H1 (cell line): ENCODE measurements around the gene NET1. TPM values are rescaled to one million over a fixed set of nuclear protein-coding genes. Genes with fewer than 3 reads are reported as not detected.

Experiments
- CTCF ChIA-PET: fragments of 300-600 bp; sonication (Branson Sonifier 250); formaldehyde crosslinking; loops from one replicate; lab custom pipeline; 2021; ENCODE audit not compliant: partially characterized antibody; lab: Charles Lee
- POLR2A ChIA-PET: fragments of 300-600 bp; sonication (Branson Sonifier 250); formaldehyde crosslinking; loops from one replicate; lab custom pipeline; 2021; ENCODE audit warnings: inconsistent platforms; ENCODE audit not compliant: partially characterized antibody; lab: Charles Lee
- DNase-seq, 2 experiments: peaks; one replicate each; pipeline versions ENCODE4 v3.0.0 to v3.0.0-alpha.2; 2010 to 2022; ENCODE audit warnings: low spot score in 2 of 2, low read depth in 1 of 2, mixed read lengths in 1 of 2
- FAIRE-seq: peaks from 2 replicates; lab custom pipeline; 2011; peaks lifted over from hg19 to GRCh38; lab: Jason Lieb, UNC
- H2AFZ ChIP-seq: 2 replicates; pipeline ENCODE4 v1.8.1; 2012; ENCODE audit warnings: low read length, inconsistent platforms
- H2AK5ac ChIP-seq: 2 replicates; pipeline ENCODE4 v1.6.1; 2013; ENCODE audit warnings: low read depth, low read length
- H2BK120ac ChIP-seq: replicated peaks from 2 replicates; pipeline ENCODE3; 2013; ENCODE audit warnings: low read depth, low read length, inconsistent platforms
- H2BK12ac ChIP-seq: 2 replicates; pipeline ENCODE4 v1.6.1; 2013; ENCODE audit warnings: low read depth, low read length
- H2BK15ac ChIP-seq: 2 replicates; pipeline ENCODE4 v1.6.1; 2013; ENCODE audit warnings: low read length
- H2BK20ac ChIP-seq: 2 replicates; pipeline ENCODE4 v1.6.1; 2013; ENCODE audit warnings: low read length
- H2BK5ac ChIP-seq: 2 replicates; pipeline ENCODE4 v1.6.1; 2013; ENCODE audit warnings: low read depth, low read length
- H3K14ac ChIP-seq: 2 replicates; pipeline ENCODE4 v1.6.1; 2013; ENCODE audit warnings: inconsistent platforms; ENCODE audit not compliant: insufficient read length
- H3K18ac ChIP-seq: 2 replicates; pipeline ENCODE4 v1.6.1; 2013; ENCODE audit warnings: low read length; ENCODE audit errors: extremely low read depth
- H3K23ac ChIP-seq: 2 replicates; pipeline ENCODE4 v1.6.1; 2013; ENCODE audit warnings: inconsistent platforms; ENCODE audit not compliant: insufficient read length
- H3K23me2 ChIP-seq: 2 replicates; pipeline ENCODE4 v1.6.1; 2013; ENCODE audit warnings: low read depth, low read length
- H3K27ac ChIP-seq: 2 replicates; pipeline ENCODE4 v1.6.1; 2011; ENCODE audit warnings: low read depth, low read length, inconsistent platforms
- H3K27me3 ChIP-seq, 4 experiments: replicated peaks in 1 of 4; 1 replicate in 1 of 4; 2 replicates in 3 of 4; pipeline versions ENCODE4 v1.6.1 to v1.8.1; 2011 to 2013; ENCODE audit warnings: low read length in 3 of 4, mild to moderate bottlenecking in 3 of 4, inconsistent platforms in 2 of 4, mixed read lengths in 2 of 4, moderate library complexity in 1 of 4; ENCODE audit not compliant: control insufficient read depth in 3 of 4, insufficient read depth in 3 of 4; ENCODE audit errors: extremely low read depth in 1 of 4
- H3K36me3 ChIP-seq, 4 experiments: 2 replicates each; pipeline versions ENCODE4 v1.6.1 to v1.8.1; 2011 to 2013; ENCODE audit warnings: mild to moderate bottlenecking in 4 of 4, low read length in 3 of 4, moderate library complexity in 2 of 4, control low read depth in 1 of 4, inconsistent platforms in 1 of 4; ENCODE audit not compliant: insufficient read depth in 4 of 4, control insufficient read depth in 2 of 4
- H3K4ac ChIP-seq: replicated peaks from 2 replicates; pipeline ENCODE3; 2013; ENCODE audit warnings: low read length, low read depth, mixed read lengths, inconsistent platforms; ENCODE audit not compliant: insufficient read length
- H3K4me1 ChIP-seq, 4 experiments: replicated peaks in 1 of 4; 1 replicate in 1 of 4; 2 replicates in 3 of 4; pipeline versions ENCODE4 v1.6.1 to v1.8.1; 2011 to 2013; ENCODE audit warnings: low read length in 3 of 4, inconsistent platforms in 2 of 4, mixed read lengths in 1 of 4; ENCODE audit not compliant: insufficient read depth in 4 of 4, control insufficient read depth in 3 of 4
- H3K4me2 ChIP-seq, 2 experiments: 2 replicates each; pipeline versions ENCODE4 v1.6.1 to v1.8.1; 2011 to 2013; ENCODE audit warnings: low read depth in 2 of 2, low read length in 2 of 2, control low read depth in 1 of 2, inconsistent platforms in 1 of 2, mild to moderate bottlenecking in 1 of 2; ENCODE audit not compliant: insufficient read depth in 1 of 2
- H3K4me3 ChIP-seq, 4 experiments: fragments of 200-600, 300-600 bp in 1 of 4; sonication (generic), shearing (Covaris generic), sonication (Bioruptor Twin) in 1 of 4; 2 replicates each; pipeline versions ENCODE4 v1.5.1 to v1.8.1; 2011 to 2016; ENCODE audit warnings: low read length in 4 of 4, low read depth in 3 of 4, control low read depth in 2 of 4, inconsistent platforms in 2 of 4, mild to moderate bottlenecking in 2 of 4, mixed read lengths in 1 of 4, moderate library complexity in 1 of 4; ENCODE audit not compliant: insufficient read depth in 2 of 4; ENCODE audit errors: extremely low read depth in 1 of 4
- H3K56ac ChIP-seq: replicated peaks from 2 replicates; pipeline ENCODE3; 2013; ENCODE audit warnings: low read depth, mild to moderate bottlenecking, mixed read lengths, low read length, inconsistent platforms; ENCODE audit not compliant: insufficient read length
- H3K79me1 ChIP-seq: 2 replicates; pipeline ENCODE4 v1.6.1; 2013; ENCODE audit warnings: low read depth, low read length, control low read depth
- H3K79me2 ChIP-seq, 2 experiments: 2 replicates each; pipeline versions ENCODE4 v1.6.1 to v1.8.1; 2012 to 2013; ENCODE audit warnings: low read length in 2 of 2, mild to moderate bottlenecking in 2 of 2, inconsistent platforms in 1 of 2; ENCODE audit not compliant: insufficient read depth in 2 of 2, control insufficient read depth in 1 of 2
- H3K9ac ChIP-seq, 4 experiments: replicated peaks in 1 of 4; 1 replicate in 1 of 4; 2 replicates in 3 of 4; pipeline versions ENCODE4 v1.6.1 to v1.8.1; 2011 to 2013; ENCODE audit warnings: low read depth in 3 of 4, low read length in 3 of 4, control low read depth in 2 of 4, mild to moderate bottlenecking in 2 of 4, moderate library complexity in 2 of 4, inconsistent platforms in 1 of 4; ENCODE audit errors: extremely low read depth in 1 of 4
- H3K9me3 ChIP-seq, 2 experiments: 2 replicates each; pipeline versions ENCODE4 v1.6.1 to v1.8.1; 2012 to 2013; ENCODE audit warnings: mild to moderate bottlenecking in 2 of 2, moderate library complexity in 2 of 2, control low read depth in 1 of 2, inconsistent platforms in 1 of 2, low read depth in 1 of 2, low read length in 1 of 2, mixed read lengths in 1 of 2; ENCODE audit not compliant: insufficient read depth in 2 of 2
- H4K20me1 ChIP-seq, 2 experiments: replicated peaks in 1 of 2; 2 replicates each; pipeline versions ENCODE3 to v1.8.1; 2011 to 2013; ENCODE audit warnings: inconsistent platforms in 2 of 2, low read length in 2 of 2, mild to moderate bottlenecking in 1 of 2; ENCODE audit not compliant: insufficient read depth in 2 of 2, control insufficient read depth in 1 of 2
- H4K5ac ChIP-seq: 2 replicates; pipeline ENCODE4 v1.6.1; 2013; ENCODE audit warnings: low read length, low read depth, mixed read lengths, inconsistent platforms; ENCODE audit not compliant: insufficient read length
- H4K8ac ChIP-seq: 2 replicates; pipeline ENCODE4 v1.8.0; 2013; ENCODE audit warnings: mild to moderate bottlenecking, moderate library complexity, low read length, inconsistent platforms; ENCODE audit not compliant: insufficient read depth; ENCODE audit errors: extremely low read depth
- H4K91ac ChIP-seq: replicated peaks from 2 replicates; pipeline ENCODE3; 2013; ENCODE audit warnings: low read length, mixed read lengths, inconsistent platforms; ENCODE audit not compliant: insufficient read length
- BRCA1 ChIP-seq: IDR thresholded peaks from 2 replicates; pipeline ENCODE4 v1.6.1; 2012; ENCODE audit warnings: low read depth, low read length, improper control_type of control experiment
- CBX8 ChIP-seq: fragments of 300-800, 300-1000 bp; sonication (generic); IDR thresholded peaks from 2 replicates; pipeline ENCODE4 v1.7.1; 2016; ENCODE audit warnings: low read depth, low read length, borderline replicate concordance
- EP300 ChIP-seq, 2 experiments: IDR thresholded peaks; 1 replicate in 1 of 2; 2 replicates in 1 of 2; pipeline ENCODE4 v1.6.1; 2011 to 2012; ENCODE audit warnings: low read depth in 2 of 2, low read length in 2 of 2, mild to moderate bottlenecking in 2 of 2, borderline replicate concordance in 1 of 2, inconsistent platforms in 1 of 2, moderate library complexity in 1 of 2
- SIRT6 ChIP-seq: IDR thresholded peaks from one replicate; pipeline ENCODE4 v1.7.1; 2012; ENCODE audit warnings: low read length, inconsistent platforms
- WGBS, 2 experiments: shearing (Covaris generic) in 1 of 2; methylation state at CpG; one replicate each; pipeline versions ENCODE4 v1.1.6 to v1.1.7; 2013 to 2015; ENCODE audit warnings: low lambda C conversion rate in 2 of 2, mixed read lengths in 2 of 2, inconsistent platforms in 1 of 2, low coverage in 1 of 2, missing lambda C conversion rate in 1 of 2; ENCODE audit not compliant: insufficient replicate concordance in 2 of 2, insufficient coverage in 1 of 2, insufficient read length in 1 of 2; ENCODE audit errors: extremely low coverage in 1 of 2, missing lambda C conversion rate in 1 of 2; 5-methylcytosine and 5-hydroxymethylcytosine counted together
- polyA plus RNA-seq, 7 experiments: library from polyadenylated mRNA; depleted of rRNA in 3 of 7; stranded (reverse) in 5 of 7; unstranded in 2 of 7; fragments of >200 nt in 5 of 7; fragments of 200-250 nt in 2 of 7; gene quantifications; 1 replicate in 5 of 7; 2 replicates in 1 of 7; 4 replicates in 1 of 7; pipeline versions ENCODE4 v1.2.1 to v1.2.3, GENCODE V29; 2011 to 2013; ENCODE audit warnings: missing spikeins in 2 of 7, mixed read lengths in 2 of 7
- total RNA-seq: library from RNA; stranded (reverse); fragmentation: NEBNext Ultra II Directional; extraction: Animal tissue kit (Norgen Biotek cat#: 25700); gene quantifications from 2 replicates; pipeline ENCODE4 v1.2.1, GENCODE V29; 2021

NET1 gene
- total and polyA plus RNA-seq, 2 of the 8 experiments (the other 6 are each of a cell fraction or from before 2014, with no cell fraction given), result 21.5 to 117 TPM

DNA sequence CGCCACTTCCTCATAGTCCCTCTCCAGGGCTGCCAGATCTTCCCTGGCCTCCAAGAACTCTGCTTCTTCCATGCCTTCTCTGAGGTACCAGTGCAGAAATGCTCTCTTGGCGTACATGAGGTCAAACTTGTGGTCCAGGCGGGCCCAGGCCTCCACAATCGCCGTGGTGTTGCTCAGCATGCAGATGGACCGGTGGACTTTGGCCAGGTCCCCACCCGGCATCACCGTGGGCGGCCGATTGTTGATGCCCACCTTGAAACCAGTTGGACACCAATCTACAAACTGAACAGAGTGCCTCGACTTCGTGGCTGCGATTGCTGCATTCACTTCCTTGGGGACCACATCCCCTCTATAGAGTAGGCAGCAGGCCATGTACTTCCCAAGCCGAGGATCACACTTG, 18.8 kb upstream of the NET1 start:
- POLR2A ChIA-PET, result no interaction called here
- Histone ChIP-seq H3K27ac (no peak overlapping the region), H2BK5ac (no peak overlapping the region; the same call in 1 of the 2 replicates)
- no peak for TF ChIP-seq CBX8
- no peak for TF ChIP-seq SIRT6
- no peak for TF ChIP-seq BRCA1
- TF ChIP-seq EP300 (IDR thresholded peaks at IDR 0.05; ENCODE audit: borderline replicate concordance in 1 of 2, low read depth in 2 of 2, low read length in 2 of 2), result no peak

More for the DNA sequence above, 18.8 kb upstream of the NET1 start:
- Histone ChIP-seq H3K14ac (no peak overlapping the region), H4K91ac (no peak overlapping the region), H3K4me3 (no peak overlapping the region), H3K4ac (no peak overlapping the region), H3K23ac (no peak overlapping the region), H3K18ac (no peak overlapping the region), H4K5ac (no peak overlapping the region), H3K56ac (no peak overlapping the region), H3K4me2 (no peak overlapping the region), H4K20me1 (no peaks in the 10 kb centered on the region), H2BK12ac (no peak overlapping the region), H3K4me1 (no peaks in the 10 kb centered on the region), H3K36me3 (no peaks in the 10 kb centered on the region), H2AK5ac (no peak overlapping the region; the same call in 1 of the 2 replicates), H3K9ac (no peak overlapping the region), H2BK15ac (no peak overlapping the region), H2BK20ac (no peak overlapping the region), H3K27me3 (no peaks in the 10 kb centered on the region), H4K8ac (no peak overlapping the region), H2AFZ (no peak overlapping the region), H3K79me1 (no peaks in the 10 kb centered on the region), H3K79me2 (no peaks in the 10 kb centered on the region), H2BK120ac (no peak overlapping the region), H3K9me3 (peaks cover 28 to 29% of the 10 kb centered on the region in 2 experiments), H3K23me2 (no peaks in the 10 kb centered on the region)
- CTCF ChIA-PET, result interaction anchor here (1.0 kb wide), 1 partner anchor 110 kb away, joined by 3 read pairs; no protein-coding TSS in a partner anchor
- FAIRE-seq (no peak), DNase-seq (no peak)
- 96% methylated on average over 14 of the region's 14 CpGs; no CpG with 5 or more reads in 1 of the 2 experiments for WGBS, 2 experiments
